ENCODE data around the gene CD84. TPM values are rescaled to one million over a fixed set of nuclear protein-coding genes. Genes with fewer than 3 reads are reported as not detected.

Gene CD84
- total RNA-seq, 2 experiments from 2014 or later = 22.2 to 23.4 TPM

DNA sequence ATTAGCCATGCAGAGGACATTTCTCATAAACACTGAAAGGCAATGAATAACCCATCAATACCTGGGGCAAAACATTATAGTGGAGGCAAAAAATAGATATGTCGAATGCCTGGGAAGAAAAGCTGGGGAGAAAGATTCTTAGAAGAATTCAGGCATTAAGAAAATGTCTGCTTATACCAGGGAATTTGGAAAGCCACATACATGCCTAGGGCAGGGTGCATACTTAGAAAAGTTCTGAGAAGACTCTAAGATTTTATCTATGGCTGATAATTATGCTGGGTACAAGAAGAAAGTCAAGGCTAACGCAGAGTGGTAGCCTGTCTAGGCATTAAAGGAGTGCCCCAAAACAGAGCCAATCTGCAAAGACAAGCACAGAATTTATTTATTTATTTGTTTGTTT lies 74.6 kb downstream of the CD84 start:
- BruUV-seq (replicated peaks) = no TSS peak
- intact Hi-C loops (cut with micrococcal nuclease; ENCODE audit: unreplicated experiment) = no loop called here
- peaks cover 85% of the 10 kb centered on the region for H3K36me3 ChIP-seq (ENCODE audit: insufficient read depth, low read length)
- H3K79me2 ChIP-seq (ENCODE audit: insufficient read depth, low read depth, low read length) = peaks cover 90% of the 10 kb centered on the region
- no peak overlapping the region for H3K4me2 ChIP-seq (ENCODE audit: low read length)
- no peak overlapping the region for H3K27ac ChIP-seq (ENCODE audit: low read depth, low read length, poor library complexity, severe bottlenecking)
- H3K9me3 ChIP-seq (ENCODE audit: low read length) = peaks cover 82% of the 10 kb centered on the region
- H3K4me3 ChIP-seq (ENCODE audit: low read depth, low read length, poor library complexity, severe bottlenecking) = no peak overlapping the region
- TF ChIP-seq, protein P1, sequence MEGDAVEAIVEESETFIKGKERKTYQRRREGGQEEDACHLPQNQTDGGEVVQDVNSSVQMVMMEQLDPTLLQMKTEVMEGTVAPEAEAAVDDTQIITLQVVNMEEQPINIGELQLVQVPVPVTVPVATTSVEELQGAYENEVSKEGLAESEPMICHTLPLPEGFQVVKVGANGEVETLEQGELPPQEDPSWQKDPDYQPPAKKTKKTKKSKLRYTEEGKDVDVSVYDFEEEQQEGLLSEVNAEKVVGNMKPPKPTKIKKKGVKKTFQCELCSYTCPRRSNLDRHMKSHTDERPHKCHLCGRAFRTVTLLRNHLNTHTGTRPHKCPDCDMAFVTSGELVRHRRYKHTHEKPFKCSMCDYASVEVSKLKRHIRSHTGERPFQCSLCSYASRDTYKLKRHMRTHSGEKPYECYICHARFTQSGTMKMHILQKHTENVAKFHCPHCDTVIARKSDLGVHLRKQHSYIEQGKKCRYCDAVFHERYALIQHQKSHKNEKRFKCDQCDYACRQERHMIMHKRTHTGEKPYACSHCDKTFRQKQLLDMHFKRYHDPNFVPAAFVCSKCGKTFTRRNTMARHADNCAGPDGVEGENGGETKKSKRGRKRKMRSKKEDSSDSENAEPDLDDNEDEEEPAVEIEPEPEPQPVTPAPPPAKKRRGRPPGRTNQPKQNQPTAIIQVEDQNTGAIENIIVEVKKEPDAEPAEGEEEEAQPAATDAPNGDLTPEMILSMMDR (conservative IDR thresholded peaks at IDR 0.05; ENCODE audit: low read length) = no peak
- no peak for TF ChIP-seq EZH2phosphoT487 (IDR thresholded peaks at IDR 0.05; ENCODE audit: borderline replicate concordance, low read depth, low read length)
- no peak for DNase-seq (ENCODE audit: low spot score)
- CTCF ChIA-PET (ENCODE audit: unreplicated experiment) = no interaction called here
- no peaks in the 10 kb centered on the region for H3K9me2 ChIP-seq (ENCODE audit: insufficient read depth, low read length)
- H2AFZ ChIP-seq (ENCODE audit: low read length) = no peak overlapping the region
- H4K20me1 ChIP-seq (ENCODE audit: insufficient read depth, low read length) = no peaks in the 10 kb centered on the region
- POLR2A ChIA-PET = interaction anchor here (0.8 to 1.0 kb wide), 2 partner anchors 12 to 30 kb away, joined by 3 to 5 read pairs; no protein-coding TSS in a partner anchor
- H3K4me1 ChIP-seq (ENCODE audit: insufficient read depth, low read length, poor library complexity, severe bottlenecking) = peaks cover 5% of the 10 kb centered on the region

DNA sequence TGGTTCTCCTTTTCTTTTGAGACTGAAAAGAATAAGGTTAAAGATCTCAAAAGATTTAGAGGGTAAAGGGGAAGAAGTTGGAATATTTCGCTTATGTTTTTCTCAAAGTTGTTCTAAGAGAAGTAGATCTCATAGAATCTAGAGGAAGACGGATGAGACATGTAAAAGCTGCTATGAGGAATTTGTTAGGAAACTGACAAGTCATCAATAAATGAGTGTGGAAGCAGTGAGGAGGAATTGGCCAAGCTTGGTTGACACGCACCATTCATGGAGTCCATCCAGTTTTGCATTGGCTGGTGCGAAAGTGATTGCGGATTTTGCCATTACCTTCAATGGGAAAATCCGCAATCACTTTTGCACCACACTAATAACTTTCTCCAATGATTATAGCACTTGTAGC lies 76.2 kb downstream of the CD84 start:
- Histone ChIP-seq H3K4me1 (ENCODE audit: insufficient read depth, low read length, poor library complexity, severe bottlenecking) (peaks cover 5% of the 10 kb centered on the region), H3K36me3 (ENCODE audit: insufficient read depth, low read length) (peaks cover 98% of the 10 kb centered on the region), H4K20me1 (ENCODE audit: insufficient read depth, low read length) (no peaks in the 10 kb centered on the region), H3K4me2 (ENCODE audit: low read length) (no peak overlapping the region), H3K27ac (ENCODE audit: low read depth, low read length, poor library complexity, severe bottlenecking) (no peak overlapping the region), H3K9me2 (ENCODE audit: insufficient read depth, low read length) (no peaks in the 10 kb centered on the region), H2AFZ (ENCODE audit: low read length) (no peak overlapping the region), H3K4me3 (ENCODE audit: low read depth, low read length, poor library complexity, severe bottlenecking) (no peak overlapping the region), H3K9me3 (ENCODE audit: low read length) (peaks cover 96% of the 10 kb centered on the region), H3K79me2 (ENCODE audit: insufficient read depth, low read depth, low read length) (peaks cover 100% of the 10 kb centered on the region)
- intact Hi-C loops (cut with micrococcal nuclease; ENCODE audit: unreplicated experiment) = no loop called here
- ChIA-PET CTCF (ENCODE audit: unreplicated experiment) (no interaction called here), POLR2A (interaction anchor here (0.5 to 0.9 kb wide), 4 partner anchors 8 to 644 kb away, joined by 3 read pairs; no protein-coding TSS in a partner anchor)
- TF ChIP-seq EZH2phosphoT487 (IDR thresholded peaks at IDR 0.05; ENCODE audit: borderline replicate concordance, low read depth, low read length) = no peak
- TF ChIP-seq, protein P1 (conservative IDR thresholded peaks at IDR 0.05; ENCODE audit: low read length) = no peak
- no peak for DNase-seq (ENCODE audit: low spot score)
- BruUV-seq (replicated peaks) = no TSS peak

DNA sequence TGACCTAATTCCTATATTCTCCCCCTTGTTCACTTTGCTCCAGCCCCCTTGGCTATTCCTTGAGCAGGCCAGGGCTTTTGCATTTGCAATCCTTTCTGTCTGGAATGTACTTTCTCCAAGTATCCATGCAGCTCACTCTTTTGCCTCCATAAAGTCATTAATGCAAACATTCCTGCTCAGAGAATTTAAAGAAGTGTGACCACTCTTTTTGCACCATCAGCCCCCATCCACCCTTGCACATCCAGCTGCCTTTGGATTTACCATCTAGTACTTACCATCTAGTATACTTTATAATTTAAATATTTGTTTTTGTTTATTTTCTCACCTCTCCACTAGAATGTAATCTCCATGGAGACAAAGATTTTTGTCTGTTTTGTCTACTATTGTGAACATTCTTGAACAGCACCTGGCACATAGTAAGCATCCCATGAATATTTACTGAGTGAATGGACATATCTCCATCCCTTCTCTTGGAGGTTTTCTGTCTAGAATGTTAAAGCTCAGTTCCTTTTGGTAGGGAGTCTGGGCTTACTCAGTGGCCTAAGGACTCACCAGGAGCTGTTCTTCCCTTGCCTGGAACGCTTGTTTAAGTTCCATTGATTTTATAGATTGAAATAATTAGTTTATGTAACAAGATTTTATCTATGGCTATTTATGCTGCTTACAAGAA lies 78.8 kb downstream of the CD84 start:
- no TSS peak for BruUV-seq (replicated peaks)

More for the DNA sequence above, 78.8 kb downstream of the CD84 start:
- Histone ChIP-seq H3K27ac (ENCODE audit: low read depth, low read length, poor library complexity, severe bottlenecking) (no peak overlapping the region), H3K4me2 (ENCODE audit: low read length) (no peak overlapping the region), H3K36me3 (ENCODE audit: insufficient read depth, low read length) (peaks cover 100% of the 10 kb centered on the region), H3K79me2 (ENCODE audit: insufficient read depth, low read depth, low read length) (peaks cover 74% of the 10 kb centered on the region), H4K20me1 (ENCODE audit: insufficient read depth, low read length) (no peaks in the 10 kb centered on the region), H3K4me3 (ENCODE audit: low read depth, low read length, poor library complexity, severe bottlenecking) (no peak overlapping the region), H3K9me2 (ENCODE audit: insufficient read depth, low read length) (no peaks in the 10 kb centered on the region), H3K4me1 (ENCODE audit: insufficient read depth, low read length, poor library complexity, severe bottlenecking) (no peaks in the 10 kb centered on the region), H3K9me3 (ENCODE audit: low read length) (peaks cover 83% of the 10 kb centered on the region), H2AFZ (ENCODE audit: low read length) (no peak overlapping the region)
- TF ChIP-seq, protein P1 (conservative IDR thresholded peaks at IDR 0.05; ENCODE audit: low read length) = no peak
- no peak for TF ChIP-seq EZH2phosphoT487 (IDR thresholded peaks at IDR 0.05; ENCODE audit: borderline replicate concordance, low read depth, low read length)
- intact Hi-C loops (cut with micrococcal nuclease; ENCODE audit: unreplicated experiment) = no loop called here
- ChIA-PET CTCF (ENCODE audit: unreplicated experiment) (interaction anchor here (0.8 to 1.1 kb wide), 2 partner anchors 9 to 13 kb away, joined by 3 read pairs; no protein-coding TSS in a partner anchor), POLR2A (interaction anchor here (0.6 to 1.8 kb wide), 7 partner anchors 9 to 57 kb away, joined by 3 to 8 read pairs (median 3); no protein-coding TSS in a partner anchor)
- no peak for DNase-seq (ENCODE audit: low spot score)

Data from OCI-LY7 (cell line).